Right atrium auricular region (tissue), 2 donors: ENCODE results near the gene SLBP. TPM values are rescaled to one million over a fixed set of nuclear protein-coding genes. Genes with fewer than 3 reads are reported as not detected.
A peak's percentile ranks its signal among the peaks of the same experiment; 100 is the strongest.

Experiments
- DNase-seq: peaks from one replicate; pipeline ENCODE4 v3.0.0-alpha.2; 2019; ENCODE audit warnings: low spot score
- H3K27ac ChIP-seq, 2 donors: fragments of 200-600 bp; sonication (generic); 1 replicate in 1 of 2; 2 replicates in 1 of 2; pipeline ENCODE4 v1.5.1; 2016 to 2019
- H3K27me3 ChIP-seq, 2 donors: fragments of 200-600 bp; sonication (generic); one replicate each; pipeline versions ENCODE4 v1.5.1 to v1.6.0; 2017 to 2019
- H3K36me3 ChIP-seq: fragments of 200-600 bp; sonication (generic); one replicate; pipeline ENCODE4 v1.5.1; 2016
- H3K4me1 ChIP-seq, 2 donors: fragments of 200-600 bp; sonication (generic); one replicate each; pipeline versions ENCODE4 v1.5.1 to v1.6.0; 2017 to 2019
- H3K4me3 ChIP-seq, 2 donors: fragments of 200-600 bp; sonication (generic); 1 replicate in 1 of 2; 2 replicates in 1 of 2; pipeline ENCODE4 v1.5.1; 2017 to 2019; ENCODE audit warnings: mild to moderate bottlenecking in 1 of 2, moderate library complexity in 1 of 2
- H3K9me3 ChIP-seq, 2 donors: fragments of 200-600 bp; sonication (generic); one replicate each; pipeline ENCODE4 v1.5.1; 2019
- total RNA-seq, 2 donors: library from RNA; depleted of rRNA; stranded (reverse); fragments of >200 nt; gene quantifications; one replicate each; pipeline ENCODE4 v1.1.0, GENCODE V29; 2016
- TF ChIP-seq, protein P1 (sequence below), 2 donors: fragments of 200-600 bp; sonication (generic); IDR thresholded peaks; one replicate each; pipeline ENCODE4 v1.5.1; 2019; ENCODE audit warnings: antibody characterized with exemption in 2 of 2

SLBP gene
- 10 to 100 TPM; 15.6 to 20.1 TPM for total RNA-seq

DNA sequence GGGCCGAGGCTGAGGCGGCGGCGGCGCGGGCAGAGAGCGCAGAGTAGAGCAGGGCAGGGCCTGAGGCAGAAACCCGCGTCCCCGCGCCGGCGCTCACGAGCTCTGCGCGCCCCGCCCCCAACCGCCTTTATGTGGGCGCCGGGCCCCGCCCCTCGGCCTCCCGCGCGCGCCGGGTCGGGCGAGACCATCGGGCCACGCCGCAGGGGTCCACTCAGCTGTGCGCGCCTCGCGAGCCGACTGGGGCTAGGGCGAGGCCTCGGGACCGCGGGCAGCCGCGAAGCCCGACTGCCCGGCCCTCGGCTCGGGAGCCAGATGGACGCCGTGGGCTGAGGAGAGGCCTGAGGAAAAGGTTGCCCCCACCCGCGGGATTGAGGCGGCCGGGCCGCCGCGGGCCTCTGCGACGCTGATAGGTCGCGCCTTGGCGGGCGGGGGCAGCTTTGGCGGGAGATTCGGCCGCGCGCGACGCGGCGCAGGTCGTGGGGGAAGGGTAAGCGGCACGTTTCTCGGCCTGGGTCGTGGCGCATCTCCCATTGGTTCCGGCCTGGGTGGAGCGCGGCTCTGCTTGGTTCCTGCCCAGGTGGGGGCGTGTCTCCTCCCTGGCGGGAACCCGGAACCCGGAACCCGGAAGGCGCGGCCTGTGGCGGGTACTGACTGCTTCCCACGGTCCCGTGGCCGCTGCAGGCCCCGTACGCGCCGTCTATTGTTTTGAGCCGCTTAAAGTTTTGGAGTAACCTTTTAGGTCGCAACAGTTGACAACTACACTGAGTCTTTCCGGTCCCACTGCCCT is at the start of gene SLBP:
Gene SLBP, minus strand, starts transcription at position 104 of the 787 bp plus-strand sequence. CDS start 131 bp downstream, outside the sequence.
- Histone ChIP-seq H3K4me1 (peaks cover 0 to 43% of the 10 kb centered on the region in 2 donors), H3K27me3 (no peaks in the 10 kb centered on the region), H3K36me3 (peaks cover 9% of the 10 kb centered on the region), H3K4me3 (peak within 1 kb of the TSS; percentile 93 to 96), H3K9me3 (no peaks in the 10 kb centered on the region), H3K27ac (peak within 1 kb of the TSS; percentile 99)
- DNase-seq, result peak; percentile 96
- TF ChIP-seq, protein P1, sequence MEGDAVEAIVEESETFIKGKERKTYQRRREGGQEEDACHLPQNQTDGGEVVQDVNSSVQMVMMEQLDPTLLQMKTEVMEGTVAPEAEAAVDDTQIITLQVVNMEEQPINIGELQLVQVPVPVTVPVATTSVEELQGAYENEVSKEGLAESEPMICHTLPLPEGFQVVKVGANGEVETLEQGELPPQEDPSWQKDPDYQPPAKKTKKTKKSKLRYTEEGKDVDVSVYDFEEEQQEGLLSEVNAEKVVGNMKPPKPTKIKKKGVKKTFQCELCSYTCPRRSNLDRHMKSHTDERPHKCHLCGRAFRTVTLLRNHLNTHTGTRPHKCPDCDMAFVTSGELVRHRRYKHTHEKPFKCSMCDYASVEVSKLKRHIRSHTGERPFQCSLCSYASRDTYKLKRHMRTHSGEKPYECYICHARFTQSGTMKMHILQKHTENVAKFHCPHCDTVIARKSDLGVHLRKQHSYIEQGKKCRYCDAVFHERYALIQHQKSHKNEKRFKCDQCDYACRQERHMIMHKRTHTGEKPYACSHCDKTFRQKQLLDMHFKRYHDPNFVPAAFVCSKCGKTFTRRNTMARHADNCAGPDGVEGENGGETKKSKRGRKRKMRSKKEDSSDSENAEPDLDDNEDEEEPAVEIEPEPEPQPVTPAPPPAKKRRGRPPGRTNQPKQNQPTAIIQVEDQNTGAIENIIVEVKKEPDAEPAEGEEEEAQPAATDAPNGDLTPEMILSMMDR (IDR thresholded peaks at IDR 0.05), result no peak

DNA sequence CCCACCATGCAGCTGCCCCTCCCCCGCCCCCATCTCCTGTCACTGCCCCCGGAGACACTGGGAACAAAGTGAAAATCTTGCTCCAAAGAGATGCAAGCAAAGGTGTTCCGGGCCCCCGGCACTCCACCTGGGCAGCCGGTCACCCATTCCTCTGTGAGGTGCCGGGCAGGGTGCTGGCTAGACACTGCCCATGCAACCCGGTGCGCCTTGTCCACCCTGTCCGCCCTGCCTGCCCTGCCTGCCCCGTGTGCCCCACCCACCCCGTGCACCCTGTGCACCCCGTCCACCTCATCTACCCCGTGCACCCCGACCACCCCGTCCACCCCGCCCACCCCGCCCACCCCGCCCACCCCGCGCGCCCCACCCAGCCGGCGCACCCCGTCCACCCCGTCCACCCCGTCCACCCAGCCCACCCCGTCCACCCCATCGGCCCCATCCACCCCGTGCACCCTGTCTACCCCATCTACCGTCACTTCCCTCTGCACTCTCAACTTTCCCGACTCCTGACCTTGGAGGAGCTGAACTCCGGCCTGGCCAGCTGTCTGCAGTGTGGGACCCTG is 49.1 kb upstream of the SLBP start:
- no peaks in the 10 kb centered on the region for H3K27me3 ChIP-seq
- peaks cover 0 to 19% of the 10 kb centered on the region in 2 donors for H3K4me1 ChIP-seq
- no peak overlapping the region for H3K27ac ChIP-seq
- TF ChIP-seq, protein P1 (IDR thresholded peaks at IDR 0.05), result no peak
- no peak for DNase-seq
- H3K36me3 ChIP-seq, result no peaks in the 10 kb centered on the region
- H3K4me3 ChIP-seq, result no peak overlapping the region
- H3K9me3 ChIP-seq, result no peaks in the 10 kb centered on the region

DNA sequence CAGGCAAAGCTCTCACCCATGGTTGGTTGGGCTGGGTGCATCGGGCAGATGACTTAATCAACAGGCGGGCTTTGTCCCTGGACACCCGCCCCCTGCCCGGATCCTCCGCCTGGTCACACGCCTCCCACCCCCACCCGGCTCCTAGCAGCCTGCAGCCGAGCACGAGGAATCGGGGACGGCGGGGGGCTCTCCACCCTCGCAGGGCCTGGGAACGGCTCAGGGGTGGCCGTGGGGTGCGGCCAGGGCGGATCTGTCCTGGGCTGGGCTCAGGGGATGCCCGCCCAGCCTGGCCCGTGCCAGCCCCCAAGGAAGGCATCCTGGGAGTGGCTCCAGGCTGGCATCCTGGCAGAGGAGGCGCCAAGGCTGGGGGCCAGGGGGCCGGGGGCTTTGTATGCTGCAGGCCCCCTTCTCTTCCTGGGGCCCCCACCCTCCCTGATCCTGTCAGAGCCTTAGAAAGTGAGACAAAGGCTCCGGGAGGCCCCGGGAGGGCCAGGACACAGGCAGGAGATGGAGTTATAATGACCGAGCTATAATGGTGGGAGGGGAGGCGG is 48.5 kb upstream of the SLBP start:
- Histone ChIP-seq H3K36me3 (no peaks in the 10 kb centered on the region), H3K9me3 (no peaks in the 10 kb centered on the region), H3K27ac (no peak overlapping the region), H3K27me3 (no peaks in the 10 kb centered on the region), H3K4me1 (peaks cover 0 to 19% of the 10 kb centered on the region in 2 donors), H3K4me3 (no peak overlapping the region)
- no peak for DNase-seq
- TF ChIP-seq, protein P1 (IDR thresholded peaks at IDR 0.05), result no peak

DNA sequence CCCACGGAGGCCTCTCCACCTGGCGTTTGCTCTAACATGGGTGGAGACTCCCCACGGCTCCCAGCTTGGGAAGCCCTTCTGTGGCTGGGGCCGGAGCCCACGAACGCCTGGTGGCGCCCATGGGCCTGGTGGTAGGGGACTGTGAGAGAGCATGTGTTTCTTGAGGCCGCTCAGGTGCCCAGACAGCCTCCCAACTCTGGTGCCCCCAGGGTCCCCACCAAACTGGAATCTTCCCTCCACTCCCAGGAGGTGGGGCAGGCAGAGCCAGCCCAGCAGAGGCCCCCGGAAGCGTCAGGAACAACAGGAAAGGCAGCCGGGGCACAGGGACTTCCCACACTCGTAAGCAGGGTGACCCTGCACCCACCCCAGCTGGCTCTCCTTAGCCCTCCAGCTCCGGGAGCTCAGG is 47.7 kb upstream of the SLBP start:
- peaks cover 0 to 19% of the 10 kb centered on the region in 2 donors for H3K4me1 ChIP-seq
- TF ChIP-seq, protein P1 (IDR thresholded peaks at IDR 0.05), result no peak
- no peak overlapping the region for H3K4me3 ChIP-seq
- H3K9me3 ChIP-seq, result no peaks in the 10 kb centered on the region
- H3K36me3 ChIP-seq, result no peaks in the 10 kb centered on the region
- H3K27ac ChIP-seq, result no peak overlapping the region
- H3K27me3 ChIP-seq, result no peaks in the 10 kb centered on the region
- no peak for DNase-seq

DNA sequence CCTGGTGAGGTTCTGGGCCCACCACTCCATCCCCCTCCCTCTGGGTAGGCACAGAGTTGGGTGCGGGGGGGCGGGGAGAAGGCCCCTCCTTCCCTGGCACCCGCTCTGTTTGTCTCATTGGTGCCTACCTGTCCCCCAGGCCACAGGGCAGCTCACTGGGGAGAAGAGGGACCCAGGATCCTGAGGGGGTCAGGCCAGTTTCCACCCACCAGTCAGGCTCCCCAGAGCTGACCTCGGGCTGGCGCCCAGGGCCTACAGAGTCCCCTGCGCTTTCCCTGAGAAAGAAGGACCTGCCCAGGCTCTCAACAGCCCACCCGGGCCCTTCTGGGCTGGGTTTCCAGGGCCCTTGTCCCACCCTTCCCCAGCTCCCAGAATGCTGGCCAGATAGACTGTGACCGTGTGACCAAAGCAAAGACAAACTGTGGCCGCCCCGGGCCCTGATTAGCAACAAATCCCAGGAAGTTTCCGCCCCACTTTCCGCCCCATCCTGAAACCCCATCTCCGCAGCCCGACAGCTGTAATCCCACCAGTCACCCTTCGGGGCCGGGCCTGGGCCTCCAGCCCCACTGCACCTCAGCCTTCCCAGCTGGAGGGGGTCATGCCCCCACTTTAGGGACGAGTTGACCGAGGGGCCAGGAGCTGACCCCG is 47.2 kb upstream of the SLBP start:
- H3K9me3 ChIP-seq, result no peaks in the 10 kb centered on the region
- no peak for DNase-seq
- TF ChIP-seq, protein P1 (IDR thresholded peaks at IDR 0.05), result no peak

More for the DNA sequence above, 47.2 kb upstream of the SLBP start:
- Histone ChIP-seq H3K4me3 (no peak overlapping the region), H3K4me1 (peaks cover 0 to 19% of the 10 kb centered on the region in 2 donors), H3K36me3 (no peaks in the 10 kb centered on the region), H3K27me3 (no peaks in the 10 kb centered on the region), H3K27ac (no peak overlapping the region)
